Stimulated activated CD4-positive, alpha-beta T cell treated with anti-CD3 and anti-CD28 coated beads, Interleukin-4, amount 100 ng/mL, for 1 hour (primary cell): ENCODE data around the gene BDH2.

Source experiments
- DNase-seq: peaks from one replicate; pipeline ENCODE4 v3.0.0-alpha.2; 2020

Gene BDH2

GRCh38 chr4:103079621-103080020 is 20.0 kb downstream of the BDH2 start:
- no peak for DNase-seq

GRCh38 chr4:103076747-103077347 is 22.8 kb downstream of the BDH2 start, which contains the start of gene SLC9B2:
SLC9B2 (minus strand) TSS chr4:103076761; CDS start chr4:103067550, 9,211 bp downstream.
- no peak for DNase-seq

DNA sequence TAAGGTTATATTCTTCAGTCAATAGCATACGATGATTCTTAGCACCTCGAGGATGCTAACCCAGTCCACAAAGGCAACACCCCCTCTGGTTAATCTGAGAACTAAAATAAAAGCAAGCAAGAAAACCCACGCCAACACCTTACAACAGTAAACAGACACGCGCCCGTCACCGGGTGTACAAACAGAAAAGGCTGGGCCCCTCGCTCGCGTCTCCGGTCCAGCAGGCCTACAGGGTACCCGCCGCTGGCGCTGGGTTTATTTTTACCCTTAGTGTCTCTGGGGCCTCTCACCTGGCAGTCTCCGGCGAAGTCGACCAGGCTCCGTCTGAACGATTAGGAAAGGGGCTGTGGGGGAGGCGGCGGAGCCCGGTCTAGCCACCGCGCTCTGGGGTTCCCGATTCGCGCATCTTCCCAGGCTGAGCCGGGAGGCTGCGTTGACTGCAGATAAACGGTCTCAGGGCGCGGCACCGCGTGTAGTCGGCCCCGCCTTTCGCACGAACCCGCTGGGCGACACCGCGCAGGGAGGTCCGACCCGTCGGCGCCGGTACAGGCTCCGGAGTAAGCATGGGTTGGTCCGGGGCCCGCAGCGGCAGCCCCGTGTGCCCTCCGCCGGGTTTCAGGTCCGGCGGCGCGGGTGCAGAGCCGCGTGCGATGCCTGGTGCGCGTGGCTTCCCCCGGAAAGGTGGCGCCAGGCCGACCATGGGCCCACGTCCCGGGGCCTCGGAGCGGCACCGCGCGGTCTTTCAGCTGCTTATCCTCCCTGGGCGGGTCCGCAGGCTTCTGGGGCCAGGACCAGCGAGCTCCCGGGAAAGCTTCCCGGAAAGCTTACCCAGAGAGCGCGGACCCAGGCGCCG is 23.5 kb downstream of the BDH2 start:
- peak; percentile 65 for DNase-seq

DNA sequence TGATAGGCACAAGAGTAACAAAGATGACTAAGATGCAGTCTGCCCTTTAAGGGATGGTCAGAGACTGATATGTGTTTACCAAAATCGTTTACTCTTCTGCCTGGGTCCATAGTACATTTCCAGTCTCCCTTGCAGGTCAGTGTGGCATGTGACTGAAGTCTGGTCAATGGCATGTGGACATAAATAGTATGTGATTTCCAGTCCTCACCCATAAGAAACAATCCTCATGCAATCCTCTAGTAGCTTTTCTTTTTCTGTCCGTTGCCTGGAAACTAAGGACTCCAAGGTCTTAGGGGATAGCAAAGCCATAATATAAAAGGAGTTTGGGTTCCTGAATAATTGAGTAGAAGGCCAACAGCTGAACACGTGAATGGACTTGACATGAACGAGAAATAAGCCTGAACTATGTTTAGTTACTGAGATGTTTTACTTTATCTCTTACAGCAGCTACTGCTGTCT is 24.2 kb downstream of the BDH2 start:
- DNase-seq, result no peak

GRCh38 chr4:103074744-103075434 is 24.7 kb downstream of the BDH2 start:
- DNase-seq, result no peak

DNA sequence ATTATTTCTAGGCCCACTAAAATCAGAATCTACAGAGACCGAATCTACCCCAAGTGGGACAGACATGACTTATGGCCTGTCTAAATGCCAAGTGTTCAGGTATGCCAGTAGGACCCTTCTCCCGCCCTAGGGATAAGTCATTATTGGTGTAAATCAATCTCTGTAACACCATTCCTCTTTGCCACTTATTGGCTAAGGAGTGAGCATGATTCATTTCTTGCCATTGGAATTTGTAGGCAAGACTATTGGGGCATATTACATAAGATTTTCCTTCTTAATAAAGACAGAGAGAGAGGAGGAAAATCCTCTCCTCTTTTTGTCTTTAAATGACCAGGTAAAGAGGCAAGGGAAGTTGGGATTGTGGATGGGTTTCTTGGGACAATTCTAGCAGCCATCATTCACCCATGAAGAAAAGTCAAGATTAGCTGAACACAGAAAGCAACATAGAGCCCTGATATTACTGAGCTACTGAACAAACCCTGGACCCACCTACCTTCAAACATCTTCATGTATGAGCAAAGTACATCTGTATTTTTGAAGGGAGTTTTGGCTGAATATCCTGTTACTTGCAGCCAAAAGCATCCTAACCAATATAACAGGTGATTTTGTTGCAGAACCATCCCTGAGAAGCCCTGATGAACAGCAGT is 25.7 kb downstream of the BDH2 start:
- DNase-seq, result no peak

- DNase-seq, result no peak
Observed at GRCh38 chr4:103067841-103068547, 31.6 kb downstream of the BDH2 start.

- no peak for DNase-seq
Observed at GRCh38 chr4:103060453-103061148, 39.0 kb downstream of the BDH2 start.

GRCh38 chr4:103054030-103054429 is 45.6 kb downstream of the BDH2 start:
- DNase-seq, result no peak

- no peak for DNase-seq
Observed at GRCh38 chr4:103052779-103053178, 46.9 kb downstream of the BDH2 start.

DNA sequence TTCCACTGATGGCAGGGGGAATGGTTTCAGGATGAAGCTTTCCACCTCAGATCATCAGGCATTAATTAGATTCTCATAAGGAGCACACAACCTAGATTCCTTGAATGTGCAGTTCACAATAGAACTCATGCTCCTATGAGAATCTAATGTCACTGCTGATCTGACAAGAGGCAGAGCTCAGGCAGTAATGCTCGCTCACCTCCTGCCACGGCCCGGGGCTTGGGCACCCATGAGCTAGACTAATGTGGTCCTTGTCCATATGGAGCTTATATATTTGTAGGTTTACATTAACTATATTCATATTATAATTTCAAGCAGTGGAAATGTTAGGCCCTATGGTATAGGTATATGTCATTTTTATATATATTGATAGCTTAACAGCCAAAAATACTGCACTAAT is 47.5 kb downstream of the BDH2 start:
- DNase-seq, result no peak

DNA sequence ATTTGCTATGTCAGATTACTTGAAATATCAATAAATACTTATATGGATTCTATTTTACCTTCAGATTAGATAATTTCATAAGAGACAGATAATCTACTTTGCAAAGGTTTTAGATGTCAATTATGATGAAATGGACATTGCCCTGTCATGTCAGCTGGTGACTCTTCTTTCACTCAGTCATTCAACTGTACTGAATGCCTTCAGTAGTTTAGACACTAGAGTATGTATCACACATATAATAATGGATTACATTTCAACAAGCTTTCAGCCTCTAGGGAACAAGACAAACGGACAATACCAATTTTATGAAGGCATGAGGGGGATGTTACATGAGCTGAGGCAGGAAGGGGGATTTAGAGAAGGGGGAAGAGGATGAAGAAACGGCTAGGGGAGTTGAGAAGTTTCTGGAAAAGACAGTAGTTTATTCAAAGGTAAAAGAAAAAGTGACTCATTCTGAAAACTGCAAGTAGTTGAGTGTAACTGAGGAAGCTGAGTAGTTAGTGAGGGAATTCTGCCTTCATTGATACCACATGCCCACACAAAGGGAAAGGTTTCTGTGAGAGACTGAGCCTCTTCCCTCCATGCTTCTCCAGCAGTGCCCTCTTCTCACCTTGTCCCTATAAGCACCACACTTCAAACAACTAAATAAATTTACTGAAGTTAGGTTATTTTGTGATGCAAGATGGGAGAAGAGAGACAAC is 48.7 kb downstream of the BDH2 start:
- no peak for DNase-seq

GRCh38 chr4:103046416-103047290 is 53.0 kb downstream of the BDH2 start:
- DNase-seq, result peak; percentile 9

DNA sequence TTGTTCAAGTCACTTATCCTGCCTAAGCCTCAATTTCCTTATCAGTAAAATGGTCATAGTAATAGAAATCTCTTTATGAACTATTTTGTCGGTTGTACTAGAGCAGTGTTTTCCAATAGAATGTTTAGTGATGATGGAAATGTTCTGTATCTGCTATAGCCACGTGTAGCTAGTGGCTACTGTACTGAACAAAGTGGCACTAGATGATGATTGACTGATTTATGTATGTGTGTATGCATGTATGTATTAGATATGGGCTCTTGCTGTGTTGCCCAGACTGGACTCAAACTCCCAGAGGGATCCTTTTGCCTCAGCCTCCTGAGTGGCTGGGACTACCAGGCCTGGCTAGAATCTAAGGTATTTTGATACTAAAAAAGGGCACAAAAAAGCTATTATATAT is 55.5 kb downstream of the BDH2 start:
- DNase-seq, result no peak

DNA sequence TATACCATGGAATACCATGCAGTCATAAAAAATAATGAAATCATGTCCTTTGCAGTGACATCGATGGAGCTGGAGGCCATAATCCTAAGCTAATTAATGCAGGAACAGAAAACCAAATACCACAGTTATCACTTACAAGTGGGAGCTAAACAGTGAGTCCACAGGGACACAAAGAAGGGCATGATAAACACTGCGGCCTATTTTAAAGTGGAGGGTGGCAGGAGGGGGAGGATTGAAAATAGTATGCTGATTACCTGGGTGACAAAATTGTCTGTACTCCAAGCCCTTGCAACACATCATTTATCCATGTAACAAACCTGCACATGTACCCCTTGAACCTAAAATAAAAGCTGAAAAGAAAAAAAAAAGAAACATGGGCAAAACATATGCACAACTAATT is 63.5 kb downstream of the BDH2 start:
- no peak for DNase-seq

GRCh38 chr4:103032574-103032973 is 67.1 kb downstream of the BDH2 start:
- DNase-seq, result no peak

DNA sequence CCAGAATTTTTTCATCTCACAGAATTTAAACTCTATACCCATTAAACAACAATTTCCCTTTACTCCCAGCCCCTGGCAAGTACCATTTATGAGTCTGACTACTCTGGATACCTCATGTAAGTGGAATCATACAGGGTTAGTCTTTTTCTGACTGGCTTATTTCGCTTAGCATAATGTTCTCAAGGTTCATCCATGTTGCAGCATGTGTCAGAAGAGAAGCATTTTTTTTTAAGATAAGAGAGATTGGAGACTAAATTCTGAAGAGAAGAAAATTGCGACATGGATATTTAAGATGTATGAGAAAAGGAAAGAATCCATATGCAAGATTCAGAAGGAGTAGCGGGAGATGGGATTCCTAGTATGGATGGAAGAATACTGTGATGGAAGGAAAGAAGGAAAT is 68.8 kb downstream of the BDH2 start:
- no peak for DNase-seq

- DNase-seq, result no peak
Observed at GRCh38 chr4:103029300-103029699, 70.3 kb downstream of the BDH2 start.
